Measurements from ENCODE around the gene MX2.

Gene MX2

DNA sequence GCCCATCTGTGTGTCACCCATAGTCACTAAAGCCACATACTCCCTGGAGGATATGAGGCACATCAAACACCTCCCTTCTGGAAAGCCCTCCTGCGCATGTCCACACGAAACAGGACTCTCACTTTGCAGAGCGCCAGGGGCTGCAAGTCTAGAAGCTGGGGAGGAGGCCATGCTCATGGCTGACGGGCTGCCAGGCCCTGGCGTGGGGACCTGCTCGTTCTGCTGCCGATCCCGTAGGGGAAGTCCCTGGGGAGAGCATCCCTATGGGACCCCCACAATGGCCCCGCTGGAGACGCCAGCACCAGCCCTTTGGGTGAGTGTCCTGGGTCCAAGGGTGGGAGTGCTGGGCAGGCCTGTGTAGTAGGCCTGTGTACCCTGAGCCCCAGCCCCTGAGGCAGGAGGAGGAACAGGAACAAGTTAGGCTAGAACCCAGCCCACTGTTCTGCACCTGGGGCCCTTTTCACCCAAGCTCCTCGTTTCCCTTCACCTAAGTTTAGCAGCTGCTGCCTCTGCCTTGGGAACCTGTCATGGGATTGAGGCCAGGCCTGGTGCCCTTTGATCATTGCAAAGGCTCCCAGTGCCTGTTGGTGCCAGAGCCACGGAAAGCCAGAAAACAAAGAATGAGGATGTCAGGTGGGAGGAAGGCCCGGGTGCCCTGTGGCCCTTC is 35.3 kb upstream of the MX2 start:
- TF ChIP-seq, protein P1, sequence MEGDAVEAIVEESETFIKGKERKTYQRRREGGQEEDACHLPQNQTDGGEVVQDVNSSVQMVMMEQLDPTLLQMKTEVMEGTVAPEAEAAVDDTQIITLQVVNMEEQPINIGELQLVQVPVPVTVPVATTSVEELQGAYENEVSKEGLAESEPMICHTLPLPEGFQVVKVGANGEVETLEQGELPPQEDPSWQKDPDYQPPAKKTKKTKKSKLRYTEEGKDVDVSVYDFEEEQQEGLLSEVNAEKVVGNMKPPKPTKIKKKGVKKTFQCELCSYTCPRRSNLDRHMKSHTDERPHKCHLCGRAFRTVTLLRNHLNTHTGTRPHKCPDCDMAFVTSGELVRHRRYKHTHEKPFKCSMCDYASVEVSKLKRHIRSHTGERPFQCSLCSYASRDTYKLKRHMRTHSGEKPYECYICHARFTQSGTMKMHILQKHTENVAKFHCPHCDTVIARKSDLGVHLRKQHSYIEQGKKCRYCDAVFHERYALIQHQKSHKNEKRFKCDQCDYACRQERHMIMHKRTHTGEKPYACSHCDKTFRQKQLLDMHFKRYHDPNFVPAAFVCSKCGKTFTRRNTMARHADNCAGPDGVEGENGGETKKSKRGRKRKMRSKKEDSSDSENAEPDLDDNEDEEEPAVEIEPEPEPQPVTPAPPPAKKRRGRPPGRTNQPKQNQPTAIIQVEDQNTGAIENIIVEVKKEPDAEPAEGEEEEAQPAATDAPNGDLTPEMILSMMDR (conservative IDR thresholded peaks at IDR 0.05; ENCODE audit: low read depth), result no peak
- ChIA-PET POLR2A (ENCODE audit: low non-redundant PET) (no interaction called here), CTCF (no interaction called here)
- DNase-seq (ENCODE audit: low spot score), result no peak
- no peak overlapping the region for H3K27ac ChIP-seq

DNA sequence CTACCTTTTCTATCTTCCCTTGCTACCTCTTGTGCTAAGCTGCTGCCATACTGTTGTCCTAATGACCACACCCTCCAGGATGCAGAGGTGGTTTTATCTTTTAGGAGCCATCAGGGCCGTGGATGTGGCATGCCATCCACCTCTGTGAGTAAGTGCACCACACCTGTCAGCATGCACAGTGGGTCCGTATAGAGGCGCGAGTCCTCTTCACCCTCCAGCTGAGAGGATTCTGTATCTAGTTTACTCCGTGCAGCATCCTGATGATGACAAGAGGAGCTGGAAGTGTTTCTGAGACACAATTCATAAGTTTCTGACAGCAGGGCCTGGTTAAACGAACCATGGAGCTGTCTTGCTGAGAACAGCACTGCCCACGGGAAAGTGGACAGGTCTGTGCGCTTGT is 34.1 kb upstream of the MX2 start:
- TF ChIP-seq, protein P1 (conservative IDR thresholded peaks at IDR 0.05; ENCODE audit: low read depth), result no peak
- CTCF ChIA-PET, result no interaction called here
- no peak overlapping the region for H3K27ac ChIP-seq
- POLR2A ChIA-PET (ENCODE audit: low non-redundant PET), result no interaction called here
- DNase-seq (ENCODE audit: low spot score), result no peak

DNA sequence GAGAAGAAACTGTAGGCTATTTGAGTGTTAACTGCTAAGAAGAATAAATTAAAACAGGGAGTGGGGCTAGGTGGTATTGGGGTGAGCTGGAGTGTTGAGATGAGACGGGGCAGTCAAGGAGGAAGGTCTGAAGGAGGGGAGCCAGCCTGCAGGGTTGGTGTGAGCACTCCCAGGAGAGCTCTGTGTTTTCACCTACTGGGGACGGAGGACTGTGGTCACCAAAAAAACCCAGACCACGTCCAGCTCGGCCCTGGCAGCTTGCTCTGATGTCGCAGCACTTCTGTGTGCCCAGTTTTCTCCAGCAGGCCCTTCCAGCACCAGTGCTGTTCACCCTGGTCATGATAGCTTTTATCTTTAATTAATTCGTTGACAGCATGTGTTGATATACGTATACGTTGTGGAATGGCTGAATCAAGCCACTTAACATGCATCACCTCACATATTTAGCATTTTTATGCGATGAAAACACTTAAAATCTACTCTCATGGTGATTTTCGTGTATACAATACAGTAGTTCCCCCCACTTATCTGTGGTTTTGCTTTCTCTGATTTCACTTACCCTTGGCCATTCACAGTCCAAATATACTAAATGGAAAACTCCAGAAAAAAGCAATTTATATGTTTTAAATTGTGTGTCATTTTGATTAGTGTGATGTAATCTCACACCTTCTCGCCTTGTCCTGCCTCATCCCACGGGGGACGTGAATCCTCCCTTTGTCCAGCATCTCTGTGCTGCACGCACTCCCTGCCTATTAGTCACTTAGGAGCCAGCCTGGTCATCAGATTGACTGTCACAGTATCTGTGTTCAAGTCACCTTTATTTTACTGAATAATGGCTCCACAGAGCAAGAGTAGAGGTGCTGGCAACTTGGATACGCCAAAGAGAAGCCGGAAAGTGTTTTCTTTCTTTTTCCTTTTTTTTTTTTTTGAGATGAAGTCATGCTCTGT is 32.9 kb upstream of the MX2 start:
- H3K27ac ChIP-seq, result no peak overlapping the region
- no peak for DNase-seq (ENCODE audit: low spot score)
- CTCF ChIA-PET, result no interaction called here
- TF ChIP-seq, protein P1 (conservative IDR thresholded peaks at IDR 0.05; ENCODE audit: low read depth), result no peak
- POLR2A ChIA-PET (ENCODE audit: low non-redundant PET), result no interaction called here

DNA sequence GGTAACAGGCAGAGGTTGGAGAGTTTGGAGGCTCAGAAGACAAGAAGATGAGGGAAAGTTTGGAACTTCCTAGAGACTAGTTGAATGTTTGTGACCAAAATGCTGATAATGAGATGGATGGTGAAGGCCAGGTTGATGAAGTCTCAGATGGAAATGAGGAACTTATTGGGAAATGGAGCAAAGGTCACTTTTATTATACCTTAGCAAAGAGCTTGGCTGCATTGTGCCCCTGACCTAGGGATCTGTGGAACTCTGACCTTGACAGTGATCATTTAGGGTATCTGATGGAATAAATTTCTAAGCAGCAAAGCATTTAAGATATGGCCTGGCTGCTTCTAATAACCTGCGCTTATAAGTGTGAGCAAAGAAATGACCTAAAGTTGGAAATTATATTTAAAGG is 28.1 kb upstream of the MX2 start:
- CTCF ChIA-PET, result no interaction called here
- TF ChIP-seq, protein P1 (conservative IDR thresholded peaks at IDR 0.05; ENCODE audit: low read depth), result no peak
- POLR2A ChIA-PET (ENCODE audit: low non-redundant PET), result no interaction called here
- DNase-seq (ENCODE audit: low spot score), result no peak
- H3K27ac ChIP-seq, result no peak overlapping the region

DNA sequence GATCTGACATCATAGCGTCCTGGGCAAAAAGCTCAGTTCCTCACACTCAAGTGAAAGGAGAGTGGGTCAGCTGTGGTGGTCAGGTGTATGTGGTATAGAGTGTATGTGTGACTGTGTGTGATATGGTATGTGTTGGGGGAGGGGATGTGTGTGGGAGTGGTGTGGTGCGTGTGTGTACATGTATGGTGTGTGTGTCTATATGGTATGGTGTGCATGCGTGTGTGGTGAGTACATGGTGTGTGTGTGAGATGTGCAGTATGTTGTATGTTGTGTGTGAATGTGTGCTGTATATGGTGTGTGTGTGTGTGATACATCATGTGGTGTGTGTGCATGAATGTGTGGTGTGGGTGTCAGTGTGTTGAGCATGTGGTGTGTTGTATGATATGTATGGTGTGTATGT is 24.3 kb upstream of the MX2 start:
- DNase-seq (ENCODE audit: low spot score), result no peak
- TF ChIP-seq, protein P1 (conservative IDR thresholded peaks at IDR 0.05; ENCODE audit: low read depth), result no peak
- ChIA-PET CTCF (no interaction called here), POLR2A (ENCODE audit: low non-redundant PET) (no interaction called here)
- H3K27ac ChIP-seq, result no peak overlapping the region

DNA sequence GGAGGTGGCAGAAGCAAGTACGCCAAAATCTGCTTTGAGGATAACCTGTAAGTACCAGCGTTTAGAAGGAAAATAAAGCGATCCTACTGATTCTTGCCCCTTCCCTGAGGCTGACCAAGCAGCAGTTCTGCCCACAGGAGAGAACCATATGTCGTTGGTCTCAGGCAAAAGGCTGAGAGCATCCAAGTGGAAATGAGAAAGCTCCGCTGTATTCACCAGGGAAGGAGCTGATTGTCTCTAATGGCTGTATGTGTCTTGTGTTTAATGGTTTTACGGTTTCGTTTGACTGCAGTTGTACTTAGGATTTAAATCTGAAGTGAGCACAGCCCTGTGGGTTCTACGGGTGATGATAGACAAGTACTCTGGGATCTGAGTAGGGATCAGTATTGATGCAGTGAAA is 23.4 kb upstream of the MX2 start:
- CTCF ChIA-PET, result no interaction called here
- DNase-seq (ENCODE audit: low spot score), result no peak
- POLR2A ChIA-PET (ENCODE audit: low non-redundant PET), result no interaction called here
- H3K27ac ChIP-seq, result no peak overlapping the region
- TF ChIP-seq, protein P1 (conservative IDR thresholded peaks at IDR 0.05; ENCODE audit: low read depth), result no peak

All from RWPE1 (cell line).